WTC11 (cell line): ENCODE results near the gene SERGEF. TPM values are rescaled to one million over a fixed set of nuclear protein-coding genes. Genes with fewer than 3 reads are reported as not detected.

Source experiments
- ATAC-seq: fragments of 200-7000 bp; cut with Tn5 transposase; 2 replicates; pipeline ENCODE4 v1.10.0; 2021; ENCODE audit warnings: mild to moderate bottlenecking, moderate library complexity
- CTCF ChIA-PET: fragments of 300-600 bp; sonication (Branson Sonifier 250); formaldehyde crosslinking; loops from one replicate; lab custom pipeline; 2021; ENCODE audit warnings: antibody characterized with exemption; lab: Charles Lee
- POLR2A ChIA-PET: fragments of 350-600 bp; sonication (Branson Sonifier 250); formaldehyde crosslinking; loops from one replicate; lab custom pipeline; 2021; ENCODE audit warnings: antibody characterized with exemption; lab: Charles Lee
- DNase-seq: peaks from one replicate; pipeline ENCODE4 v3.0.0; 2021; ENCODE audit warnings: low spot score
- H3K27ac Mint-ChIP-seq: 2 replicates; pipeline ENCODE4 v1.8.0; 2021; ENCODE audit warnings: mixed read lengths
- H3K27me3 Mint-ChIP-seq: 2 replicates; pipeline ENCODE4 v1.8.0; 2021; ENCODE audit warnings: low read depth, mild to moderate bottlenecking, moderate library complexity, mixed read lengths
- H3K36me3 Mint-ChIP-seq: 2 replicates; pipeline ENCODE4 v1.8.0; 2021; ENCODE audit warnings: mixed read lengths
- H3K4me1 Mint-ChIP-seq: 2 replicates; pipeline ENCODE4 v1.8.0; 2022; ENCODE audit warnings: mixed read lengths
- H3K4me3 Mint-ChIP-seq: 2 replicates; pipeline ENCODE4 v1.8.0; 2021; ENCODE audit warnings: mild to moderate bottlenecking, moderate library complexity, mixed read lengths
- H3K9me3 Mint-ChIP-seq: 2 replicates; pipeline ENCODE4 v1.8.0; 2021; ENCODE audit warnings: mixed read lengths
- ATF2 ChIP-seq: sonication (generic); formaldehyde crosslinking; IDR thresholded peaks from 2 replicates; pipeline ENCODE4 v1.8.1; 2022; ENCODE audit warnings: low read depth, missing genetic modification reagents, borderline replicate concordance
- ATF6 ChIP-seq: sonication (generic); formaldehyde crosslinking; IDR thresholded peaks from 2 replicates; pipeline ENCODE4 v1.8.1; 2023; ENCODE audit warnings: mild to moderate bottlenecking, missing genetic modification reagents
- CDX4 ChIP-seq: fragments of 250-450 bp; sonication (Bioruptor Pico); IDR thresholded peaks from 2 replicates; pipeline ENCODE4 v1.9.0; 2021; ENCODE audit warnings: moderate library complexity, mild to moderate bottlenecking, inconsistent platforms, borderline replicate concordance
- CTCF ChIP-seq: fragments of 200-600 bp; IDR thresholded peaks from 2 replicates; pipeline ENCODE4 v1.8.0; 2022; ENCODE audit warnings: antibody characterized with exemption
- ESRRA ChIP-seq: sonication (generic); formaldehyde crosslinking; IDR thresholded peaks from 2 replicates; pipeline ENCODE4 v1.8.1; 2022; ENCODE audit warnings: mild to moderate bottlenecking, missing genetic modification reagents, borderline replicate concordance
- ETV6 ChIP-seq: sonication (generic); formaldehyde crosslinking; IDR thresholded peaks from 2 replicates; pipeline ENCODE4 v1.8.1; 2022; ENCODE audit warnings: mild to moderate bottlenecking, missing genetic modification reagents
- GTF2I ChIP-seq: fragments of 250-450 bp; sonication (Bioruptor Pico); conservative IDR thresholded peaks from 2 replicates; pipeline ENCODE4 v1.4.0; 2021; ENCODE audit warnings: mild to moderate bottlenecking
- HMGXB4 ChIP-seq: sonication (generic); formaldehyde crosslinking; IDR thresholded peaks from 2 replicates; pipeline ENCODE4 v1.8.1; 2023; ENCODE audit warnings: mild to moderate bottlenecking, moderate library complexity, missing genetic modification reagents
- MAX ChIP-seq: sonication (generic); formaldehyde crosslinking; IDR thresholded peaks from 2 replicates; pipeline ENCODE4 v1.8.0; 2022; ENCODE audit warnings: mild to moderate bottlenecking, missing genetic modification reagents
- MXD4 ChIP-seq: fragments of 250-450 bp; sonication (Bioruptor Pico); IDR thresholded peaks from 2 replicates; pipeline ENCODE4 v1.8.0; 2021; ENCODE audit warnings: mild to moderate bottlenecking, moderate library complexity, borderline replicate concordance
- NR1H2 ChIP-seq: sonication (generic); formaldehyde crosslinking; IDR thresholded peaks from 2 replicates; pipeline ENCODE4 v1.9.0; 2021; ENCODE audit warnings: mild to moderate bottlenecking, moderate library complexity, missing genetic modification reagents
- NR3C1 ChIP-seq: sonication (generic); formaldehyde crosslinking; conservative IDR thresholded peaks from 2 replicates; pipeline ENCODE4 v1.8.1; 2023; ENCODE audit warnings: low read depth, mild to moderate bottlenecking, missing genetic modification reagents
- OVOL2 ChIP-seq: fragments of 250-450 bp; sonication (Bioruptor Pico); IDR thresholded peaks from 2 replicates; pipeline ENCODE4 v1.9.0; 2021; ENCODE audit warnings: mild to moderate bottlenecking, borderline replicate concordance
- PREB ChIP-seq: sonication (generic); formaldehyde crosslinking; IDR thresholded peaks from 2 replicates; pipeline ENCODE4 v1.8.1; 2022; ENCODE audit warnings: mild to moderate bottlenecking, missing genetic modification reagents, moderate library complexity, borderline replicate concordance
- RELA ChIP-seq: sonication (generic); formaldehyde crosslinking; IDR thresholded peaks from 2 replicates; pipeline ENCODE4 v1.8.1; 2022; ENCODE audit warnings: missing genetic modification reagents, mild to moderate bottlenecking, borderline replicate concordance
- ZNF121 ChIP-seq: sonication (generic); formaldehyde crosslinking; IDR thresholded peaks from 2 replicates; pipeline ENCODE4 v1.8.0; 2023; ENCODE audit warnings: missing genetic modification reagents
- ZNF263 ChIP-seq: sonication (generic); formaldehyde crosslinking; IDR thresholded peaks from 2 replicates; pipeline ENCODE4 v1.8.1; 2022; ENCODE audit warnings: low read depth, mild to moderate bottlenecking, moderate library complexity, missing genetic modification reagents
- ZNF396 ChIP-seq: fragments of 250-450 bp; sonication (Bioruptor Pico); IDR thresholded peaks from 2 replicates; pipeline ENCODE4 v1.8.0; 2021; ENCODE audit warnings: mild to moderate bottlenecking, moderate library complexity, borderline replicate concordance
- ZNF423 ChIP-seq: fragments of 250-450 bp; sonication (Bioruptor Pico); IDR thresholded peaks from 2 replicates; pipeline ENCODE4 v2.1.2; 2022; ENCODE audit warnings: mild to moderate bottlenecking, moderate library complexity
- total RNA-seq: library from RNA; stranded (reverse); gene quantifications from 3 replicates; pipeline ENCODE4 v1.2.3, GENCODE V29; 2021

SERGEF gene
- total RNA-seq, 1 experiment from 2014 or later, result 35.5 TPM

GRCh38 chr11:17917556-17917955 is 95.3 kb downstream of the SERGEF start (continued):
- TF ChIP-seq PREB (CRISPR knock-in tag) (no peak), OVOL2 (CRISPR knock-in tag) (no peak), ZNF396 (no peak), MXD4 (CRISPR knock-in tag) (no peak), ATF6 (CRISPR knock-in tag) (no peak), CTCF (no peak), NR1H2 (CRISPR knock-in tag) (no peak)

GRCh38 chr11:17915500-17916143 is 97.2 kb downstream of the SERGEF start:
- ChIA-PET CTCF (interaction anchor here (3.1 kb wide), 1 partner anchor 9 kb away, joined by 11 read pairs; no protein-coding TSS in a partner anchor), POLR2A (no interaction called here)
- no peak for DNase-seq

More at GRCh38 chr11:17915500-17916143, 97.2 kb downstream of the SERGEF start:
- H3K4me1 Mint-ChIP-seq, result peaks cover 34% of the 10 kb centered on the region
- no peak overlapping the region for H3K27ac Mint-ChIP-seq
- TF ChIP-seq MAX (CRISPR knock-in tag), result no peak
- no peak for TF ChIP-seq NR1H2 (CRISPR knock-in tag)
- no peak for TF ChIP-seq ESRRA (CRISPR knock-in tag)
- no peak for TF ChIP-seq ZNF423
- no peak for TF ChIP-seq ZNF121 (CRISPR knock-in tag)
- no peak for TF ChIP-seq CDX4 (CRISPR knock-in tag)
- TF ChIP-seq GTF2I (CRISPR knock-in tag), result no peak
- TF ChIP-seq HMGXB4 (CRISPR knock-in tag), result no peak
- TF ChIP-seq ZNF263, result no peak
- no peak for TF ChIP-seq ATF2 (CRISPR knock-in tag)
- TF ChIP-seq ETV6, result no peak
- no peak for TF ChIP-seq RELA
- no peak for TF ChIP-seq NR3C1 (CRISPR knock-in tag)
- no peaks in the 10 kb centered on the region; the same call in 1 of the 2 replicates for H3K27me3 Mint-ChIP-seq
- H3K36me3 Mint-ChIP-seq, result no peaks in the 10 kb centered on the region
- ATAC-seq, result no peak
- no peaks in the 10 kb centered on the region for H3K9me3 Mint-ChIP-seq
- H3K4me3 Mint-ChIP-seq, result no peak overlapping the region
